Effector CD8-positive, alpha-beta T cell (primary cell): ENCODE results near the gene TSHZ2.

Experiments used
- DNase-seq: peaks from one replicate; lab custom pipeline; 2025; lab: John Stamatoyannopoulos, UW

The TSHZ2 gene

GRCh38 chr20:53201588-53201987 lies 229.4 kb downstream of the TSHZ2 start:
- no peak for DNase-seq

DNA sequence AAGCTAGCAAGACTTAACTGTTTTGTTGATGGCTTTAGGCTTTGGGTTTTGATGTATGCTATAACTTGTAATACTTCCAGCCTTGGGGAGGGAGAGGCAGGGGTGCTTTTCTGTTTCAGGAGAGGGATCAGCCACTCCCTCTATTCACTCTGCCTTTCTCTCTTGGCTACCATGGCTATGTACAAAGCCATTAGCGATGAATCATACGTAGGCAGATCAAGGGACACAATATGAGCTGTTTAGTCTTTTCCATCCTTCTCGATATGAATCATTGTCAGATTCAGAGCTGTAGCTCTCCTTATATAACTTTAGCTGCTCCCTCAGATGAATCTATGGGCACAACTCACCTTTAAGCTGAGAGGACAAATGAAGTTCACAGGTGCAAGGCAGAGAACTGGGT lies 230.6 kb downstream of the TSHZ2 start:
- DNase-seq: no peak

DNA sequence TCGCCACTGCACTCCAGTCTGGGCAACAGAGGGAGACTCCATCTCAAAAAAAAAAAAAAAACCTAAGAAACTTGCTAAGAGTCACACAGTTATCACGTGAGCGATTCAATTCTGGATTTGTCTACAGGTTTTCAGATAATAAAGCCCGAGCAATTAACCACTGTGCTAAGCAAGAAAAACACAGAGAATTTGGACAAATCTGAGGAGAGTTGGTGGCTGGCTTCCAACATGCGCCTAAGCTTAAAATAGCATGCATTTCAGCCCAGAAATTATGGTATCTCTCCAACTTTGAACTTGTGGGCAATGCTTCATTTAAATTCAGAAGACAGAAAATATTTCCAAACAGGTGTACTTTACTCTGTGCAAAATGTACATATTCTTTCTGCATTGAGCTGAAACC lies 232.9 kb downstream of the TSHZ2 start:
- no peak for DNase-seq

GRCh38 chr20:53208110-53208832 lies 236.1 kb downstream of the TSHZ2 start:
- no peak for DNase-seq

- DNase-seq: no peak
These were observed 237.9 kb downstream of the TSHZ2 start for GRCh38 chr20:53210041-53210440.

- DNase-seq: no peak
These were observed 238.8 kb downstream of the TSHZ2 start for GRCh38 chr20:53210931-53211330.

- no peak for DNase-seq
These were observed 239.9 kb downstream of the TSHZ2 start for GRCh38 chr20:53212018-53212417.

DNA sequence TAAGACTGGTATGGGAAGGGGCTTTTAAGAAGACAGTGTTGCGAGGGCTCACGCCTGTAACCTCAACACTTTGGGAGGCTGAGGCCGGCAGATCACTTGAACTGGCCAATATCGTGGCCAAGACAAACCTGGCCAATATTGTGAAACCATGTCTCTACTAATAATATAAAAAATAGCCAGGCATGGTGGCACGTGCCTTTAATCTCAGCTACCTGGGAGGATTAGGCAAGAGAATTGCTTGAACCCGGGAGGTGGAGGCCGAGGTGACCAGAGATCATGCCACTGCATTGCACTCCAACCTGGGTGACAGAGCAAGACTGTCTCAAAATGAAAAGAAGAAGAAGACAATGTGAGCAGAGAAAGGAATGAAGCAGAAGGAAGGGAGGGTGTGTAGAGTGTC lies 242.2 kb downstream of the TSHZ2 start:
- no peak for DNase-seq

GRCh38 chr20:53215166-53215565 lies 243.0 kb downstream of the TSHZ2 start:
- no peak for DNase-seq

GRCh38 chr20:53216478-53216855 lies 244.3 kb downstream of the TSHZ2 start:
- no peak for DNase-seq

DNA sequence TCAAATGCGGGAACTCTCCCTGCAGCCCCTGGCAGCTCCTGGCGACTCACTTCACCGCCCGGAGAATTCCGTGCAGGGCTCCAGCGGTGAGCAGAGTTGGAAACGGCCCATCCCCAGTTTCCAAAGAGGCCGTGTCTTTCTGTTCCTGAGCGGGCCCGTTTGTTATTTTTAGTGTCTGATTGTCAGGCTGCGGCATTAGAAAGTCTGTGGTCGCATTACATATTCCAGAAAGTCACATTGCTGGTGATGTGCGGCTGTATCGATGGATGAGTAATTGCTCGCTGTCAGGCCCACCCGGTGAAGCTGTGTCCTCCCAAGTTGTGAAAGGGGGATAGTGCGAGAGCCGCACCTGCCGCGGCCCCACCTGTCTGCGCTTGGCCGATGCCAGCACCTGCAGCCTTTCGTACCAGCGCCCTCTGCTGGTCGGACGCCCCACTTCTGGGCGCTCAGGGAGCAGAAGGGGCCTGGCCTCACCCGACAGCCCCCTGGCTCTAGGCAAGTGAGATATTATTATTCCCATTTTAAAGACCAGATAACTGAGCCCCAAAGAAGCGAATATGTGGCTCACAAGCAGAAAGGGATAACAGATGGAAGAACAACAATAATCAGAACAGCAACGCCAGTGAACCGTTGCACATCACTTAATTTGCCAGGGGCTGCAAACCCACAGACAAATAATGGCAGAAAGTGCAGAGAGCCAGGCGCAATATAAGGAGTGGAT lies 244.9 kb downstream of the TSHZ2 start:
- DNase-seq: peak; percentile 72

DNA sequence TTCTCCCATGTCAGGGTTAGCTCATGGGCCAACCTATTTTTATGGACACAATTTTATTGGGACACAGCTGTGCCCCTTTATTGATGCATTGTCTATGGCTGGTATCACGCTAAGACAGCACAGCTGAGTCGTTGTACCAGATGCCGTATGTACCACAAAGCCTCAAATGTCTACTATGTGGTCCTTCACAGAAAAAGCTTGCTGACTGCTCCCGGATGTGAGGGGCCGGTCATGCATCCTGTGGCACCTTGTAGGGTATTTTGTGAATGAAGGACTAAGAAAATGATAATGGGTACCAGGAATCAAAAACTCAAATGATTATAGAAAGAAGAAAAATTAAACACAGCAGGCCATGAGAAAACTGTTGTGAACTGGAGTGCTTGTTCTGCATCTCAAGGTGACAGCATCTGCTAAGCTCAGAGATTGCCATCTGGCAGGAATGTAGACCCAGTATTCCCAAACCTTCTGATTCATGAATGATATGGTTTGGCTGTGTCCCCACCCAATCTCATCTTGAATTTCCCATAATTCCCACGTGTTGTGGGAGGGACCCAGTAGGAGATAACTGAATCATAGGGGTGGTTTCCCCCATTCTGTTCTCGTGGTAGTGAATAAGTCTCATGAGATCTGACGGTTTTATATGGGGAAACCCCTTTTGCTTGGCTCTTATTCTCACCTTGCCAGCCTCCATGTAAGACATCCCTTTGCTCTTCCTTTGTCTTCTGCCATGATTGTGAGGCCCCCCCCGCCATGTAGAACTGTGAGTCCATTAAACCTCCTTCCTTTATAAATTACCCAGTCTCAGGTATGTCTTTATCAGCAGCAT lies 248.5 kb downstream of the TSHZ2 start:
- DNase-seq: no peak

DNA sequence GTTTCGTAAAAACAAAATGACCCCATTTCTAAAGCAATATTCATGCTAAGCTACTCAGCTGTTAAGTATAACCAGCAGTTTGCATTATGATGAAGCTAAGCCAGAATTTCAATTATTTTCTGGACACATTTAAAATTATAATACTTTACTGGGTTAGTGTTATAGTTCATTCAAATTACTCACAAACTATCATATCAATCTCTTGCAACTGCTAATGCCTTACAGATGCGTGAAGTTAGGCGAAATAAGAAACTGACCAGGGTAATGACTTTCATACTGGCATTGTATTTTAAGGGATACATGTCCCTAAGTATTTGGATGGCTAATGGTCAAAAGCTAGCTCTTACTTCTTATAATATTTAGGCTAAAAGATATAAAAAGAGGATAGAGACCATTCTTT lies 249.6 kb downstream of the TSHZ2 start:
- no peak for DNase-seq

DNA sequence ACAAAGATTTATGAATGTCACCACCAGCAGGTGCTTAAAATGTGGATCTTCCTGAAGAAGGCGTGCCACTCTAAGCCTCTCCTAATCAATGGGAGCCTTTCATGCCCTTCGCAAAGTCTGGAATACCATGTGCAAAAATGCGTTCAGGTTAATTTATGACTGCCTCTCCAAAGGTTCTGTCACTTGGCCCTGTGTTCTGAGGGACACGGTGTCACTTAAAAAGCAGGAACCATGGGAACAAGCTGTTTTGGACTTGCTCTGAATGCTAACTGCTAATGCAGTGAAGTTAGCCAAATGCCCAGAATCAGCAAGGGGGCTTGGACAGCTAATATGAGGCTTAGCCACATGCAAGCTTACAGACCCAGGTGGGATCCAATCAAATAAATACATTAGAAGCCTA lies 250.3 kb downstream of the TSHZ2 start:
- DNase-seq: no peak

DNA sequence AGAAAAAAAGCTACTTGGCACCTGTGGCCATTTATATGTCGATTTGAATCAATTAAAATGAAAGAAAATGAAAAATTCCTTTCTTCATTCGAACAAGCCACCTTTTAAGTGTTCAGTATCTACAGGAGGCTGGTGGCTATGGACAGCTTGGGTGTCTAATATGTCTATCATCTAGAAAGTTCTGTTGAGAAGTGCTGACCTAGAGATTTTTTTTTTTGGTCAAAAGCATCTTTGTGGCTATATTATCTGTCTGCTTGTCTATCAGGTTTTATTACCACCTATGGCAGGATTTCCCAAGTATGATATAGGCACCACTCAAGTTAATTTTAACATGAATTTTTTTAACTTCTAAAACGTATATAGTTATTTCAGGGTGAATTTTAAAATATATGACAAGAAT lies 250.8 kb downstream of the TSHZ2 start:
- DNase-seq: no peak

GRCh38 chr20:53223626-53224172 lies 251.5 kb downstream of the TSHZ2 start:
- no peak for DNase-seq

DNA sequence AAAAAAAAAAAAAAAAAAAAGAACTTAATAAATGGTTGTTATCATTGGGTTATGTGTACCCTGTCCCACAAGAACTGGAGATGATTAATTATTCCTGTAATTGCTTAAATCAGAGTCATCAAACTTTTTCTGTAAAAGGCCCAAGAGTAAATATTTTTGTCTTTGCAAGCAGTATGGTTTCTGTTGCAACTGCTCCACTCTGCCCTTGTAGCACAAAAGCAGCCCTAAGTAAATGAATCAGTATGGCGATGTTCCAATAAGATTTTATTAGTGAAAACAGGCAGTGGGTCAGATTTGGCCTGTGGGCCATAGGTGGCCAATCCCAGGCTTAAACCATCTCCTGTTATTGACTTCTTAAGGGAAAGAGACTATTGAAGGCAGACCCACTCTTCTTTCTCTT lies 252.7 kb downstream of the TSHZ2 start:
- no peak for DNase-seq

GRCh38 chr20:53226826-53227225 lies 254.7 kb downstream of the TSHZ2 start:
- no peak for DNase-seq

DNA sequence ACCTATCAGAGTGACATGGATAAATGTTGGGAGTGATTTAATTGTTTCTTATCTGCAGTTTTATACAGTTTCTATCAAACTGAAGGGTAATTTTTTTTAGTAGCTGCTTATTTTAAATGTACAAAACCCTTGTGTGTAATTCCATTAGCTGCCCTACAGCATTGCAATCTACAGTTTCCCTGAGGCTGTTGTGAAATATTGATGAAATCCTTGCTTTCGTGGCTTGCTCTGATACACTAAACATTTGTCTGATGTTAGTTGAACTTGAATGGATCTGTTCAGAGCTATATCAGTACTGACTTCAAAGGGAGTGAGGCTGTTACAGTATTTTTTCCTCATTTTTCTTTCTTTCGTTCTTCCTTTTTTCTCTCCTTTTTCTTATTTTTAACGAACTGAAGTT lies 255.4 kb downstream of the TSHZ2 start:
- no peak for DNase-seq

- DNase-seq: no peak
These were observed 258.9 kb downstream of the TSHZ2 start for GRCh38 chr20:53231061-53231460.

GRCh38 chr20:53237461-53237860 lies 265.3 kb downstream of the TSHZ2 start:
- DNase-seq: no peak

DNA sequence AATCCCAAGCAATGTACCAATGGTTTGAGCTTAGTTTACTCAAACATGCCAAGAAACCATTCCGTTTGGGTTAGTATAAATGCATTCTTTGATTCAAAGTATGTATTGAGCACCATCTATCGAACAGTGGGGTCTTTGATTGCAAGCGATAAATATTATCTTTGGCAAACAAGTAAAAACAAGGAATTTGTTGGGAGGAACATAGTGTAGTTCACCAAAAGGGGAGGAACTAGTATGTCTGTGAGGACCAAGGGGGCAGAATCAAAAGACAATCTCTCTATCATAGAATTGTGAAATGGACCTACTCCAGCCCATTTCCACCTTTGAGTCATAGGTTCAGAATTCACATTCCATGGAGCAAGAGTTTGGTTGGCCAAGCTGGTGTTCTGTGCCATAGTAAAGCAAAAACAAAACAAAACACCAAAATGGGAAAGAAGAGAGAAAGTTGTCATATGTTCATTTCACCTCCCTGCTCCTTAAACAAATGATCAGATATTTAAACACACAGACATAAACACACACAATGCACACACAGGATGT lies 266.0 kb downstream of the TSHZ2 start:
- DNase-seq: no peak
